ENCODE measurements around the gene PFDN2.

The PFDN2 gene

GRCh38 chr1:161074676-161075368 is 43.0 kb downstream of the PFDN2 start (continued):
- TF ChIP-seq PRDM10 (tag by site-specific recombination; IDR thresholded peaks at IDR 0.05) (peak; percentile 62), ZBTB8A (tag by site-specific recombination; IDR thresholded peaks at IDR 0.05) (peak; percentile 25; the same call in 1 of the 2 replicates), ZNF239 (tag by site-specific recombination; IDR thresholded peaks at IDR 0.05) (no peak), ZXDB (tag by site-specific recombination; IDR thresholded peaks at IDR 0.05) (no peak), ZNF777 (tag by site-specific recombination; IDR thresholded peaks at IDR 0.05; ENCODE audit: borderline replicate concordance) (no peak), ZNF324 (tag by site-specific recombination; IDR thresholded peaks at IDR 0.05) (no peak), ZNF112 (tag by site-specific recombination; IDR thresholded peaks at IDR 0.05) (no peak), ZNF670 (tag by site-specific recombination; IDR thresholded peaks at IDR 0.05; ENCODE audit: low read depth) (no peak), ZSCAN4 (tag by site-specific recombination; IDR thresholded peaks at IDR 0.05) (no peak), ZNF341 (tag by site-specific recombination; IDR thresholded peaks at IDR 0.05; ENCODE audit: low read depth) (peak; percentile 90), ZNF433 (tag by site-specific recombination; IDR thresholded peaks at IDR 0.05; ENCODE audit: low read depth) (no peak), ZNF514 (tag by site-specific recombination; IDR thresholded peaks at IDR 0.05) (no peak), GLIS2 (tag by site-specific recombination; IDR thresholded peaks at IDR 0.05) (peak; percentile 45), PRDM2 (tag by site-specific recombination; IDR thresholded peaks at IDR 0.05; ENCODE audit: borderline replicate concordance) (peak; percentile 88; the same call in 1 of the 2 replicates), ZNF394 (tag by site-specific recombination; IDR thresholded peaks at IDR 0.05; ENCODE audit: borderline replicate concordance) (peak; percentile 22; the same call in 1 of the 2 replicates), ZFP69B (tag by site-specific recombination; IDR thresholded peaks at IDR 0.05) (peak; percentile 17; the same call in 1 of the 2 replicates), ZNF549 (tag by site-specific recombination; IDR thresholded peaks at IDR 0.05) (no peak), ZNF211 (tag by site-specific recombination; IDR thresholded peaks at IDR 0.05; ENCODE audit: low read depth) (no peak), REPIN1 (tag by site-specific recombination; IDR thresholded peaks at IDR 0.05; ENCODE audit: low read depth) (no peak), SP2 (tag by site-specific recombination; IDR thresholded peaks at IDR 0.05) (0 out of 2 replicates have a peak, but pooled peaks have one; percentile 28), ZNF571 (tag by site-specific recombination; IDR thresholded peaks at IDR 0.05) (0 out of 2 replicates have a peak, but pooled peaks have one; percentile 34), ZNF704 (tag by site-specific recombination; IDR thresholded peaks at IDR 0.05) (0 out of 2 replicates have a peak, but pooled peaks have one; percentile 19), ZNF639 (tag by site-specific recombination; IDR thresholded peaks at IDR 0.05) (0 out of 2 replicates have a peak, but pooled peaks have one; percentile 34), ZNF558 (tag by site-specific recombination; IDR thresholded peaks at IDR 0.05) (no peak), SALL2 (tag by site-specific recombination; IDR thresholded peaks at IDR 0.05; ENCODE audit: borderline replicate concordance) (0 out of 2 replicates have a peak, but pooled peaks have one; percentile 64), MZF1 (tag by site-specific recombination; IDR thresholded peaks at IDR 0.05; ENCODE audit: borderline replicate concordance) (no peak)

Measured in HEK293 (cell line).